AG09309 (cell line): ENCODE results near the gene ACBD6.

Experiments used
- DNase-seq: peaks from one replicate; pipeline ENCODE4 v3.0.0-alpha.2; 2010; ENCODE audit warnings: low read depth
- H3K4me3 ChIP-seq: 2 replicates; pipeline ENCODE4 v1.5.1; 2011; ENCODE audit warnings: mild to moderate bottlenecking, low read depth, low read length, moderate library complexity; ENCODE audit not compliant: control insufficient read depth
- TF ChIP-seq, protein P1 (sequence below): IDR thresholded peaks from 2 replicates; pipeline ENCODE4 v1.5.1; 2011; ENCODE audit warnings: mild to moderate bottlenecking, low read depth, low read length, inconsistent platforms; ENCODE audit not compliant: insufficient read depth, control insufficient read depth; ENCODE audit errors: missing control alignments

Gene ACBD6

GRCh38 chr1:180262628-180263488, 239.5 kb downstream of the ACBD6 start:
- no peak for DNase-seq
- TF ChIP-seq, protein P1, sequence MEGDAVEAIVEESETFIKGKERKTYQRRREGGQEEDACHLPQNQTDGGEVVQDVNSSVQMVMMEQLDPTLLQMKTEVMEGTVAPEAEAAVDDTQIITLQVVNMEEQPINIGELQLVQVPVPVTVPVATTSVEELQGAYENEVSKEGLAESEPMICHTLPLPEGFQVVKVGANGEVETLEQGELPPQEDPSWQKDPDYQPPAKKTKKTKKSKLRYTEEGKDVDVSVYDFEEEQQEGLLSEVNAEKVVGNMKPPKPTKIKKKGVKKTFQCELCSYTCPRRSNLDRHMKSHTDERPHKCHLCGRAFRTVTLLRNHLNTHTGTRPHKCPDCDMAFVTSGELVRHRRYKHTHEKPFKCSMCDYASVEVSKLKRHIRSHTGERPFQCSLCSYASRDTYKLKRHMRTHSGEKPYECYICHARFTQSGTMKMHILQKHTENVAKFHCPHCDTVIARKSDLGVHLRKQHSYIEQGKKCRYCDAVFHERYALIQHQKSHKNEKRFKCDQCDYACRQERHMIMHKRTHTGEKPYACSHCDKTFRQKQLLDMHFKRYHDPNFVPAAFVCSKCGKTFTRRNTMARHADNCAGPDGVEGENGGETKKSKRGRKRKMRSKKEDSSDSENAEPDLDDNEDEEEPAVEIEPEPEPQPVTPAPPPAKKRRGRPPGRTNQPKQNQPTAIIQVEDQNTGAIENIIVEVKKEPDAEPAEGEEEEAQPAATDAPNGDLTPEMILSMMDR: no peak
- no peak overlapping the region for H3K4me3 ChIP-seq

DNA sequence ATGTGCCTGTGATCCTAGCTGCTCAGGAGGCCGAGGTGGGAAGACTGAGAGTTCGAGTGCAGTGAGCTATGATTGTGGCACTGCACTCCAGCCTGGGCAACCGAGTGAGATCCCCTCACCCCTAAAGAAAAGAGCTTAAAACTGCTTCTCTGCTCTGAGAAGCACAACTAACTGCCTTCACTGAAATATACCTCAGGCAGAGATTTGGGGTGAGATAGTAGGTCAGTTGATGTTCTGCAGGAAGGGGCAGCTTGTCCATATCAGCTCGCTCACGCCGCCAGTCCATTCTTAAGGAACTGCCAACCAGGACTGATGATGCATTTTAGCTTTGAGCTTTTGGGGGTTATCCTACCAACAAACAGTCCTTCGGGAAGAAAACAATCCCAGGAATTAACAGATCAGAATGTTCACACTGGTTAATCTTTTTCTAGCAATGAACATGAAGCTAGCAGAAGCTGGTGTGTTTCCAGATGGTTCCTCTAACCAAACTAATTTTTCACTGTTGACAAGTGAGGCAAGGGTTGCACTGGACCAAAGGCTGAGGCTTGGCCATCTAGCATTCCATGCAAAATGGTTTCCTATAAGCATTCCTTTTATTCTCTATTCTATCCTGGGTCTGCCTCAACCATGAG, 240.7 kb downstream of the ACBD6 start:
- no peak for DNase-seq
- TF ChIP-seq, protein P1: no peak
- no peak overlapping the region for H3K4me3 ChIP-seq

- H3K4me3 ChIP-seq: no peak overlapping the region
- TF ChIP-seq, protein P1: no peak
- no peak for DNase-seq
Measured at GRCh38 chr1:180261030-180261429, 241.3 kb downstream of the ACBD6 start.

- H3K4me3 ChIP-seq: no peak overlapping the region
- no peak for DNase-seq
- TF ChIP-seq, protein P1: no peak
Measured at GRCh38 chr1:180260541-180260940, 241.8 kb downstream of the ACBD6 start.

DNA sequence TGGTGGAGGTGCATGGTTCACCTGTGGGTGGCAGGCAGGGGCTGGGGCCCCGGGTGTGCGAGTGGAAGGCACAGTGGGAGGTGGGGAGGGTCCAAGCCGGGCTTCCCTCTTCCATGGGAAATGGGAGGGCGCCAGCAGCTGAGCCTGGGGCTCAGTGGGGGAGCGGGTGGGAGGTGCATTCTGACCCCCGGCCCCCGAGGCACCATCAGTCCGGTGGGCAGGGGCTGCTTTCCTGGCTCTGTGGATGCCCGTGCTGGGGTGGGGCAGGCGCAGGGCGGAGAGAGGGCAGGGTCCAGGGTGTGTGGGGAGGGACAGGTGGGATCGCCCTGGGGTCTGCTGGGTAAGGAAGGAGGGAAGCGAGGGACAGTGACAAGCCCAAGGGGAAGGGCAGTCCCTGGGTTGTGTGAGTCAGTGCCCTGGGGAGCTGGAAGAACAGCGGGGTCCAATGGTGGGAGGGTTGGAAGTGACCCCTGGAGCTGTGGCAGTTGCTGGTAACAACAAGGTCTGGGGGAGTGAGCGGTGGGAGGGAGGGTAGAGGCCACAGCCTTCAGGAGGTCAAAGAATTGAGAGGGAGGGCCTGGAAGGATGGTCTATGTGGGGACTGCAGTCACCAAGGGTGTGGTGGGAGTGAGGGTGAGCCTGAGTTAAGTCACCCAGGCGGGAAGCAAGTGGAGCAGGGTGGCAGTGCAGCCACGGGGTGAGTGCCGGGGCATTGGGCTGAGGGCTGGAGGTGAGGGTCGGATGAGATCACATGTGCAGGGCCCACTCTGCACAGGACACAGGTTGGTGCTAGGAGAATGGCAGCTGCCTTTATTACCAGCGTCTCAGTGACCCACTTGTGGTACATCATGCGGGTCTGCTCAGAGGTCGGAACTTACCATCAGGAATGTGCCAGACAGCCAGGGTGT, 242.7 kb downstream of the ACBD6 start:
- no peak for DNase-seq
- H3K4me3 ChIP-seq: no peak overlapping the region
- TF ChIP-seq, protein P1: no peak

DNA sequence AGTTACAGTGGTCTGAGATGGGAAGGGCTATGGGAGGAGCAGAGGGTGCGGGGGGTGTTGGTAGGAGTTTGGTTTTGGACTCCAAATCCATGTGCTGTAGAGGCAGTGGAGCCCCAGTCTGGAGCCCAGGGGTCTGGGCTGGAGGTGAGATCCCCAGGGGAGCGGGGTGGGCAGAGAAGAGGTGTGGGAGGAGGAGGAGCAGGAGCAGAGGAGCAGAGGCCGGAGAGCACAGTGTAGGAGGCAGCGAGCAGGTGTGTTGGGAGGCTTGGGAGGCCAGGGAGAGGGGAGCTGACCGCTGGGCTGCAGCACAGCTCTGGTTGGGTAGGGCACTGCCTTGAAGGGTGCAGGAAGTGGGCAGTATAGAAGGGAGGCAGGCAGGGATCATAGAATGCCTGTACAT, 243.4 kb downstream of the ACBD6 start:
- TF ChIP-seq, protein P1: no peak
- H3K4me3 ChIP-seq: no peak overlapping the region
- no peak for DNase-seq
